NCI-H1105 (cell line): ENCODE results near the gene RALGAPA1.
"Not testable (repeated sequence)": the region's sequence is repeated elsewhere in the genome, so short reads cannot be mapped to it uniquely, and the experiment has no call there.

Source experiments
- DNase-seq: peaks from one replicate; lab custom pipeline; 2025; lab: John Stamatoyannopoulos, UW

RALGAPA1 gene

DNA sequence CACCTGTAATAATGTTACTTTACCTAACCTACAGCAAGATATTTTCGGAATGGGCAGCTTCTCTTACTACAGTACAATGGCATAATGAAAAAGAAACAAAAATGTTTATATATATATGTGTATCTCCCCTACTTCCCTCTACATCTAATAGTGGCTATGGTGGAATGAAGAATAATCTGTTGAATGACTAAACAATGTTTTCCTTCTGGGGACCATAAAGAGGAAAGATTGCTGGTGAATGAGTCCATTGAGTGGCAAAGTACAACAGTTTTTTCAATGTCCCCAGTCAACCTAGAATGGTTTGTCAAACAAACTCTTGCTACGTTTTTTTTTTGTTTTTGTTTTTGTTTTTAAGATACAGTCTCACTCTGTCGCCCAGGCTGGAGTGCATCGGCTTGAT, 47.2 kb downstream of the RALGAPA1 start:
- no peak for DNase-seq

DNA sequence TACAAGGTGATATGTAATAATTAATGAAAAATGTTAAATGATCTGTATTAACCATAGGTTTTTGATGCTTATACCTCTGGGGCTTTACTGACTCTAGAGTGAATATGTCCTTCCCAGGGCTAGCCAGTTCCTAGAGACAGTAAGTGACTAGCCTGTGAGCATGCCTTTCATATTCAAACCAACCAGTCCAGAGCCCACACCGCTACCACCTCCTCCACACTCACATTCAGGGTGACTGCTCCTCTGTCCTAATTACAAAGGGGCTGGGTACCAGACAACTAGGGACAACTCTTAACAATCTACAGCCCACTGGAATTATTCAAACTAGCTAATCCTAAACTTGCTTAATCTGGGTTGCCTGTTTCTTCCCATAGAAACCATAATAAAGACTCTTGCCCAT, 49.0 kb downstream of the RALGAPA1 start:
- DNase-seq, result no peak

DNA sequence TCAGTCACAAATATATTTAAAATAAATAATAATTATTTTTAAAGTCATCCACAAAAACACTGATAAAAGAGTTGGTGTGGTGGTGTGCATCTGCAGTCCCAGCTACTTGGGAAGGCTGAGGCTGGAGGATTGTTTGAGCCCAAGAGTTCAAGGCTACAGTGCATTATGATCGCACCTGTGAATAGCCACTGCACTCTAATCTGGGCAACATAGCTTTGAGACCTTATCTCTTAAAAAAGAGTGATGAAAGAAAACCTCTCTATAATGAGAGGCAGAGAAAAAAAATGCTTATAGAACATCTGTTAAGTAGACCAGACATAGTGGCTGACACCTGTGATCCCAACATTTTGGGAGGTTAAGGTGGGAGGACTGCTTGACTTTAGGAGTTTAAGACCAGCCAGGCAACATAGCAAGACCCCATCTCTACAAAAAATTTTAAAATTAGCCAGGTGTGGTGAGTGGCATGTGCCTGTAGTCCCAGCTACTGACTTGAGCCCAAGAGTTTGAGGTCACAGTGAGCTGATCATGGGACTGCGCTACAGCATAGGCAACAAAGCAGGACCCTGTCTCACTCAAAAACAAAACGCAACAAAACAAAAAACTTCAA, 50.5 kb downstream of the RALGAPA1 start:
- DNase-seq, result no peak

DNA sequence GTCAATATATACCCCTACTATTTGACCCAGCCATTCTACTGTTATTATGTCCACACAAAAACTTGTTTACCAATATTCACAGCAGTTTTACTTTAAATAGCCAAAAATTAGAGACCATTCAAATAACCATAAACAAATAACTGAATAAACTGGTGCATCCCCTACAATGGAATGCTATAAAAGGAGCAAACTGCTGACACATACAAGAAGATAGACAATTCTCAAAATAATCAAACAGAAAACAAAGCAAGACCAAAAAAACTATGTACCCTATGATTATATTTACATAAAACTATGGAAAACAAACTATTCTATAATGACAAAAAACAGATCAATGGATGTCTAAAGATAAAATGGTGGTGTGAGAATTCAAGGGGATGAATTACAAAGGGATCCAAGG, 54.4 kb downstream of the RALGAPA1 start:
- no peak for DNase-seq

- DNase-seq, result no peak
These were observed 56.7 kb downstream of the RALGAPA1 start for GRCh38 chr14:35752380-35752779.

DNA sequence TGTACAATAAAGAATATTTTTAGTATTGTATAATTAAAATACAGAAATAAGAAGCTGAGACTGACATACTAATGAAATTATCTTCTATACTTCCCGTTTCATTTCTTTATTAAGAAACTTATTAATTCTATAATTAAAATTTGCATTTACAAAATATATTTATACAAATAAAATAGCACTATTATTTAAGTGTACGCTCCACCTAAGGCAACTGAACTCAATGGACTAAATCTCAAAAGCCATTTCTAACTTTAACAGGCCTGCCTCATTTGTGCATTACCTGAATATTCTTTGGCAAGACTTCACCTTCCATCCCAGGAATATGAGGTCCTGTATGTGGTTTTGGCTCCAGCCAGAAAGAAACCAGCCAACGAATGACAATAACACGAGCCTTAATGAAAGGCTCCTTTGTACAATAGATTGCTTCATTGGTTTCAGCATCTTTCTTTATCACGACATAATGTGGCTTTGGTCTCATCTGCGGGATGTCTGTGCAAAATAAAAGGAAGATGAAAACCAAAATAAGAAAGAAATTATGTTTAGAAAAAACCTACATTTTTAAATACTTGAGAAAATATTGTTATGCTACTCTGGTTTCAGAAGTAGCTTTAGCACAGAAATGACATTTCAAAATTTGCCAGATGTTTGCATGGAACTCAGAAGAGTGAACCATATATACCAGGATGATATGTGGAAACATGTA, 58.7 kb downstream of the RALGAPA1 start:
- no peak for DNase-seq

DNA sequence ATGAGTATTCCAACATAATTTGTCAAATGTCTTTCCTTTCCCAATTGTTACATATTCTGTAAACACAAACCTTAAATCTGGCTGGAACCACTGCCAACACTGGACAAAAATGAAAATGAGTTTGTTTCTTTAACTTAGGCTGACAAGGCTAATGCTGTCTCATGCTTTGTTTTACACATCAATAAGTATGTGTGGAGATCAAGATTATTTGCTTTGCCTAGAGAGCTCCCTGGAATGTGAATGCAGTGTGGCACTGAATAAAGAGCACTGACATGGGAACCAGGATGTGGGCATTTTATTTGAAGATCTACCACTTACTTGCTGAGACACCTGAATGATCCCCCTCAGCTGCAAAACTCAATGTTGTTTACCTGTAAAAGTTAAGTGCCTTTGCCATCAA, 61.7 kb downstream of the RALGAPA1 start:
- DNase-seq, result no peak

GRCh38 chr14:35742442-35742841, 66.7 kb downstream of the RALGAPA1 start:
- DNase-seq, result no peak

GRCh38 chr14:35742032-35742371, 67.1 kb downstream of the RALGAPA1 start:
- no peak for DNase-seq

- no peak for DNase-seq
These were observed 67.6 kb downstream of the RALGAPA1 start for GRCh38 chr14:35741345-35742031.

- DNase-seq, result no peak
These were observed 68.9 kb downstream of the RALGAPA1 start for GRCh38 chr14:35740215-35740614.

- not testable (repeated sequence) for DNase-seq
These were observed 73.9 kb downstream of the RALGAPA1 start for GRCh38 chr14:35735163-35735562.

GRCh38 chr14:35733510-35733909, 75.6 kb downstream of the RALGAPA1 start:
- DNase-seq, result not testable (repeated sequence)

DNA sequence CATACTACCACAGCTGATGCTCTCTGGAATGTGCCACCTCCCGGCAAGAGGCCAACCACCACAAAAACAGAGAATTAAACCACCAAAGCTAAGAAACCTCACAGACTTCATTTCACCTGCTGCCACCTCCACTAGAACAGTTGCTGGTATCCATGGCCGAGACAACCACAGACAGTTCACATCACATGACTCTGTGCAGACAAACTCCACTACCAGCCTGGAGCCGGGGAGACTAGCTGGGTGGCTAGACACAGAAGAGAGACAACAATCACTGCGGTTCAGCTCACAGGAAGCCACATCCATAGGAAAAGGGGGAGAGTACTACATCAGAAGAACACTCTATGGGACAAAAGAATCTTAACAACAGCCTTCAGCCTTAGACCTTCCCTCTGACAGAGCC, 78.2 kb downstream of the RALGAPA1 start:
- DNase-seq, result no peak

GRCh38 chr14:35727764-35728163, 81.3 kb downstream of the RALGAPA1 start:
- no peak for DNase-seq

DNA sequence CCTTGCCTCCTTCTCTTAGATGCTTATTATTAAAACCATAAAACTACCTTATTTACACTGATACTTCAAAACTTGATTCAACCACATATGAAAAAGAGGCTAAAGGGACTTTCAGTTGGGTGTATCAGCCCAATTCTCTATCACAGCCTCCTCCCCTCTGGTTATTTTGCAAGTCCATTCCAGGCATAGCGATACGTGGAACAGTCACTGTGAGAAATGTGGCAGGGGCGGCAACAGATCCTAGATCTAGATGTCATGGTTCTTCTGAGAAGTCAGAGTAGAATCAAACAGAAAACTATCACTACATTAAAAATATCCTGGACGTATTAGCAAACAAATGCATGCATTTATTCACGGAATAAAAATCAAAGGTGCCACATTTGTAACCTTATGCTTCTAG, 83.2 kb downstream of the RALGAPA1 start:
- no peak for DNase-seq

DNA sequence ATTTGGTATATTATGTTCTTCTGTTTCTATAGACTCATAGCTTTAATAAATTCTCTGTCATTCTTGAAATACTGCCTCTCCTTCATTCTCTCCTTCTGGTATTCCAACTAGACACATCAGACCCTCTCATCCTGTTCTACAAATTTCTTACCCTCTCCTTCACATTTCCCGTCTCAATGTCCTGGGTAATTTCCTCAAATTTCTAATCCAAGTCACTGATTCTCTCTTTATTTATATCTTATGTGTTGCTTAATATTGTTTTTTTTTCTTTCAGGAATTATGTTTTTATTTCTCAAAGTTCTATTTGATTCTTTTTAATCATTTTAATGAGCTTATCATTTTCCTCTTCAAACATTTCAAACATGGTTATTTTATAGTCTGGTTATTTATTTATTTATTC, 94.0 kb downstream of the RALGAPA1 start:
- no peak for DNase-seq

DNA sequence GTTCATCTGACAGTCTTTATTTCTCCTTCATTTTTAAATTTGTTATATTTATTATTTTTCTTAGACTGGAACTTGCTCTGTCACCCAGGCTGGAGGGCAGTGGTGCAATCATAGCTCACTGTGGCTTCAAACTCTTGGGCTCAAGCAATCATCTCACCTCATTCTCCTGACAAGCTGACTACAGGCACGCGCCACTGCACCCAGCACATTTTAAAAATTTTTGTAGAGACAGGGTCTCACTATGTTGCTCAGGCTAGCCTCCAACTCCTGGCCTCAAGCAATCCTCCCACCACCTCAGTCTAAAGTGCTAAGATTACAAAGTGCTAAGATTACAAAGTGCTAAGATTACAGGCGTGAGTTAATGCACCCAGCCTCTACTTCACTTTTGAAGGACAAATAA, 96.6 kb downstream of the RALGAPA1 start:
- no peak for DNase-seq

DNA sequence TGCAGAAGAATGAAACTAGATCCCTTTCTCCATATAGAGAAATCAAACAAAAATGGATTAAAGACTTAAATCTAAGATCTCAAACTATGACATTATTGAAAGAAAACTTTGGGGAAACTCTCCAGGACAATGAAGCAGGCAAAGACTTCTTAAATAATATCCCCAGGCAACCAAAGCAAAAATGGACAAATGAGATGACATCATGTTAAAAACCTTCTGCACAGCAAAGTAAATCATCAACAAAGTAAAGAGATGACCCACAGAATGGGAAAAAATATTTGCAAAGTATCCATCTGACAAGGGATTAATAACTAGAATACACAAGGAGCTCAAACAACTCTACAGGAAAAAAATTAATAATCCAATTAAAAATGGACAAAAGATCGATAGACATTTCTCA, 101.0 kb downstream of the RALGAPA1 start:
- no peak for DNase-seq

DNA sequence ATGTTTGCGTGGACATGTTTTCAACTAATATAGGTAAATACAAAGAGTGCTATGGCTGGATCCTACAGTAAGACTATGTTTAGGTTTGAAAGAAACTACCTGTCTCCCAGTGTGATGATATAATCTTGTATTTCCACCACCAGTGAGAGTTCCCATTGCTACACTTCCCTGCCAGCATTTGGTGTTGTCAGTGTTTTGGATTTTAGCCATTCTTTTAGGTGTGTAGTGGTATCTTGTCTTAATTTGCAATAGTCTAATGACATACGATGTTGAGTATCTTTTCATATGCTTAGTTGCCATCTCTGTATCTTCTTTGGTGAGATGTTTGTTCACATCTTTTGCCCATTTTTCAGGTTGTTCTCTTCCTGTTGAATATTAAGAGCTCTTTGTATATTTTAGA, 103.5 kb downstream of the RALGAPA1 start:
- no peak for DNase-seq

DNA sequence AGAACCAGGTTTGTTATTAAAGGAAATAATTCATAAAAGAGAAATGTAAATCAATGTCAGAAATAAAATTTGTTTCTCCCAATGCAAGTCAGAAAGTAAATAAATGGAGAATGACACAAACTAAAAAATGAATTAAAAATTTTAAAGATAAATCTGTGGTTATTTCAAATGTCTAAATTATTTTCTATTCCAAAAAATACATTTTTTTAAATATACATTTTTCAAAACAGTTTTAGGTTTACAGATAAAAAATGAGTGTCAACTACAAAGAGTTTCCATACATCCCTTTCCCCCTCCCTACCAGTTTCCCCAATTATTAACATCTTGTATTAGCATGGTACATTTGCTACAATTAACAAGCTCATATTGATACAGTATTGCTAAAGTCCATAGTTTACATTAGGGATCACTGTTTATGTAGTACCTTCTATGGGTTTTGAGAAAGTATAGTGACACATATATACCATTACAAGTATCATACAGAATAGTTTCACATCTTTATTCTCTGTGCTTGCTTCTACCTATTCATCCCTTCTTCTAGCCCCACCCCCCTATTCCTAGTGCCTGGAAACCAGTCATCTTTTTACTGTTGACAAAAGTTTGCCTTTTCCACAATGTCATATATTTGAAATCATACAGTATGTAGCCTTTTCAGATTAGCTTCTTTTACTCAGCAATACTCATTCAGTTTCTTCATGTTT, 104.2 kb downstream of the RALGAPA1 start:
- no peak for DNase-seq

GRCh38 chr14:35701531-35701930, 107.6 kb downstream of the RALGAPA1 start:
- no peak for DNase-seq
